T-helper 17 cell (primary cell): ENCODE measurements around the gene CZIB. TPM values are rescaled to one million over a fixed set of nuclear protein-coding genes. Genes with fewer than 3 reads are reported as not detected.
"Not testable (repeated sequence)": the region's sequence is repeated elsewhere in the genome, so short reads cannot be mapped to it uniquely, and the experiment has no call there.

Experiments used
- ATAC-seq: fragments of 150-1000 bp; cut with Tn5 transposase; 2 replicates; pipeline ENCODE4 v1.10.0; 2021; ENCODE audit warnings: mild to moderate bottlenecking, moderate library complexity
- DNase-seq, 3 donors: peaks; one replicate each; pipeline versions ENCODE4 v3.0.0 to v3.0.0-alpha.2; 2020 to 2021
- H3K9me3 ChIP-seq: one replicate; pipeline ENCODE4 v1.7.0; 2013; ENCODE audit warnings: low read length, mild to moderate bottlenecking; ENCODE audit not compliant: control insufficient read depth, poor library complexity, severe bottlenecking
- H3K27ac Mint-ChIP-seq: one replicate; pipeline ENCODE4 v1.8.0; 2022; ENCODE audit warnings: mild to moderate bottlenecking, moderate library complexity, mixed read lengths
- H3K27me3 Mint-ChIP-seq: one replicate; pipeline ENCODE4 v1.8.0; 2022; ENCODE audit warnings: mixed read lengths
- H3K36me3 Mint-ChIP-seq: one replicate; pipeline ENCODE4 v1.8.0; 2022; ENCODE audit warnings: low read depth, mixed read lengths
- H3K4me1 Mint-ChIP-seq: one replicate; pipeline ENCODE4 v1.8.0; 2022; ENCODE audit warnings: mild to moderate bottlenecking, mixed read lengths
- H3K4me3 Mint-ChIP-seq: one replicate; pipeline ENCODE4 v1.8.0; 2022; ENCODE audit warnings: mild to moderate bottlenecking, moderate library complexity, mixed read lengths
- total RNA-seq, 4 donors: library from RNA in 2 of 4; stranded (reverse) in 2 of 4; gene quantifications; one replicate each; pipeline ENCODE4 v1.2.3 and lab custom pipeline; 2022 to 2026

The CZIB gene
- total RNA-seq, 2 donors from 2014 or later: 28.7 to 38.6 TPM

DNA sequence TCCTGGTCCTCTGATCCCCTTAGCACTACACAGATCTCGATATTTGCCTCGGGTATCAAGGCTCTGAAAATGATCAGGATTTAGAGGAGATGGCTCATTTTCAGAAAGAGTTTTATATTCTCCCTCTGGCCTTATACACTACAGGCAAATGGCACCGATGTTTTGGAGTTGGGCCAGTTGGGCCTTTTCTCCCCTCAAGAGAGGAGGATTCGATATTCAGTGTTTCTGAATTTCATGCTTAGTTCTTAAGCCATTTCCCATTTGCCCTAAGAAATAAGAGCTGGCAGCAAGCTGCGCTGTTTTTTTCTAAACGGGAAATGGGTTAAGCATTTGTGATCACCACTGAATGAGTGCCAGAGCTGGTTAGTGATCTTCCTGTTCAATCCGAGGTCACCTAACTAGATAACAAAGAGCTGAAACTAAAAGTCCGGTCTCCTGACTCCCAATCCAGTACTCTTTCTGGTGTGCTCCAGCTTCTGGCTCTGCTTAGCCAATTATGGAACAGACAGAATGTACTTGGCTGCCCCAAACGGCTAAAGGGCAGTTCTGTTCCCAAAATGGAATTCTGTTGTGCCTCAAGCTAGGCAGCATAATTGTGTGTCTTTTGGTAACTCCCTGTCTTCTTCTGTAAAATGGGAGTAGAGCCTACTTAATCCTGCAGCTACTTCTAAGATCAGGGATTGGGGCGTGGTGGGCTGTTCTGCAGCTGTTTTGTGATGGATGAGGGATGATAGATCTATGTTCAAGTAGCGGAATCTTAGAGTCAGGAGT, 25.0 kb downstream of the CZIB start:
- H3K4me1 Mint-ChIP-seq: peaks cover 23% of the 10 kb centered on the region
- DNase-seq (no peak), ATAC-seq (no peak)
- peaks cover 12% of the 10 kb centered on the region for H3K36me3 Mint-ChIP-seq
- peak overlapping the region; percentile 8 for H3K27ac Mint-ChIP-seq
- no peaks in the 10 kb centered on the region for H3K27me3 Mint-ChIP-seq
- H3K9me3 ChIP-seq: peaks cover 3% of the 10 kb centered on the region
- no peak overlapping the region for H3K4me3 Mint-ChIP-seq

DNA sequence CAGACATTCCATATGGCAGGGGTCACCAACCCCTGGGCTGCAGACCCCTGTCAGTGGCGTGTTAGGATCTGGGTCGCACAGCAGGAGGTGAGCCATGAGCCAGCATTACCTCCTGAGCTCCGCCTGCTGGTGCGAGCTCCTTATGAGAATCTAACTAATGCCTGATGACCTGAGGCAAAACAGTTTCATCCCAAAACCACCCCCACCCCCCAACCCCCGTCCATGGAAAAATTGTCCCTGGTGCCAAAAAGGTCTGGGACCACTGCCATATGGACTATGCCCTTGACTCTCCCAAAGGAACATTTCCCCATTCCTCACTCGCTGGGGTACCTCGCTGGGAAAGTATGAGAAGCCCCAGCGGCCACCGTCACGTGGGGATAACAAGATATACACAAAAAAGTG, 30.2 kb downstream of the CZIB start:
- H3K4me1 Mint-ChIP-seq: no peaks in the 10 kb centered on the region
- H3K27ac Mint-ChIP-seq: no peak overlapping the region
- DNase-seq (no peak), ATAC-seq (no peak)
- no peak overlapping the region for H3K4me3 Mint-ChIP-seq
- H3K9me3 ChIP-seq: peaks cover 3% of the 10 kb centered on the region
- peaks cover 21% of the 10 kb centered on the region for H3K27me3 Mint-ChIP-seq
- peaks cover 4% of the 10 kb centered on the region for H3K36me3 Mint-ChIP-seq

DNA sequence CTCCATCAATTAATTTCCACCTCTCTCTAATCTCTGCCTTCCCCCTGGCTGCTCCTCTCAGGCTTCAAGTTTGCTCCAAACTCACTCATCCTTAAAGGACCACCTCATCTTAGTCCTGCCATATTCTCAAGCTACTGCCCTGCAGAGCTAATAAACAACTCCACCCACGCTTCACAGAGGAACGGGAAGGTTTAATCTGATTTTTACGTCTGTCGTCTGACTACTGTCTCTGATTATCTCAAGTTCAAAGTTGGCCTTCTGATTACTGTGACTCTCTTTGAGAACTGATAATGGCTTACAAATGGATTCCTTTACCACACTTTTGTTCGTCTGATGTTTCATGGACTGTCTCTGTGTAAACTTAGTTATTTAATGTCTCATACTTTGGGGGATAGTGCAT, 31.4 kb downstream of the CZIB start:
- H3K9me3 ChIP-seq: peaks cover 3% of the 10 kb centered on the region
- DNase-seq (no peak), ATAC-seq (no peak)
- Mint-ChIP-seq H3K27me3 (peaks cover 21% of the 10 kb centered on the region), H3K4me3 (no peak overlapping the region), H3K4me1 (no peaks in the 10 kb centered on the region), H3K27ac (no peak overlapping the region), H3K36me3 (peaks cover 4% of the 10 kb centered on the region)

DNA sequence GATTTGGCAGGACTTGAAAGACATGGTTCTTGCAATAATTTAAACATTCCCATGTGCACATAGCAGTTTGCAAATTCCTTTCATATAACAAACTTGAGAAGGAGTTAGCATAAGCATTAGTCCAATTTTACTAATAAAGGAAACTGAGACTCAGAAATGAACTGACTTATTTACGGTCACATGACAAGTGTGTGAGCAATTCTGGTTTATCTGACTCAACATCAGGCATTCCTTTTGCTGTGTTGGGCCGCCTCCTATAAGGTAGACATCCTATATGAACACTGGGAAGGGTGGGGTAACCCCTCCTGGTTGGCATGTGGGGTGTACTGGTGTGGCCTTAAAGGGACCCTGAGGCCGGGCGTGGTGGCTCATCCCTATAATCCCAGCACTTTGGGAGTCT, 32.3 kb downstream of the CZIB start:
- DNase-seq: no peak
- peaks cover 21% of the 10 kb centered on the region for H3K27me3 Mint-ChIP-seq
- no peak for ATAC-seq
- no peaks in the 10 kb centered on the region for H3K4me1 Mint-ChIP-seq
- H3K4me3 Mint-ChIP-seq: no peak overlapping the region
- H3K36me3 Mint-ChIP-seq: peaks cover 4% of the 10 kb centered on the region
- no peak overlapping the region for H3K27ac Mint-ChIP-seq
- peaks cover 3% of the 10 kb centered on the region for H3K9me3 ChIP-seq

DNA sequence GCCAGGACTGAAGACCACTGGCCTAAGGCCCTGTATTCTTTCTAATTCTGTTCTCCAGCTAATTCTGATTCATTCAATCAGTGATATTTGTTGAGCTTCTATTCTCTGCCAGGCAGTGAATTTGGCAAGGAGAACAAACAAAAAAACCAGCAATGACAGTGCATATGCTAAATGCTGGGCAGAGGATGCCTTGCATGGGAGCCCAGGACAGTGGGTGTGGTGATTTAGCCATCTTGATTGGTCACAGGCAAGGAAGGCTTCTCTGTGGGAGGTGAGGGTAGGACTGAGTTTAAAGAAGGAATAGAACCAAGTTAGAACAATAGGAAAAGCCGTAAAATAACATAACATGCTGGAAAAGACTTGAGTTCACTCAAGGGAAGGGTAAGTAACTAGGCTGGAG, 33.0 kb downstream of the CZIB start:
- H3K27ac Mint-ChIP-seq: no peak overlapping the region
- H3K9me3 ChIP-seq: no peaks in the 10 kb centered on the region
- ATAC-seq: no peak
- no peaks in the 10 kb centered on the region for H3K4me1 Mint-ChIP-seq
- DNase-seq: no peak
- H3K36me3 Mint-ChIP-seq: peaks cover 4% of the 10 kb centered on the region
- H3K27me3 Mint-ChIP-seq: peaks cover 21% of the 10 kb centered on the region
- no peak overlapping the region for H3K4me3 Mint-ChIP-seq

DNA sequence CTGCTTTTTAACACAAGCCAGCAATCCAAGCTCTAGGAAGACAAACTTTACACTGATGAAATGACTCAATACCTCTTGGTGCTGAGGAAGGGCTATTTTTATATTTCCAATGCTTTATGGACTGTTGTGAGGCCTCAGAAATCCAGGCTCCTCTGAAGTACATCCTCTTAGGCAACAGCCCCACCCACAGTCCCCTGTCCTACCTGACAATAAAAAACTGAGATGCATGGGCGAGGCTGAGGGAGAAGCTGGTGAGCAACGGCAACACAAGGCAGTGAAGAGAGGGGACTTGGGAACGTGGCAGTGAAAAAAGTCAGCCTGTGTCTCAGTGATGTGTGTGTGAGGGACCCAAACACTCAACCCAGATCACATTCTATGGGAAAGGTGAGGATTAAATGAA, 33.9 kb downstream of the CZIB start:
- H3K9me3 ChIP-seq: no peaks in the 10 kb centered on the region
- H3K36me3 Mint-ChIP-seq: peaks cover 4% of the 10 kb centered on the region
- no peaks in the 10 kb centered on the region for H3K4me1 Mint-ChIP-seq
- peaks cover 21% of the 10 kb centered on the region for H3K27me3 Mint-ChIP-seq
- DNase-seq (no peak), ATAC-seq (no peak)
- H3K27ac Mint-ChIP-seq: no peak overlapping the region
- H3K4me3 Mint-ChIP-seq: no peak overlapping the region

DNA sequence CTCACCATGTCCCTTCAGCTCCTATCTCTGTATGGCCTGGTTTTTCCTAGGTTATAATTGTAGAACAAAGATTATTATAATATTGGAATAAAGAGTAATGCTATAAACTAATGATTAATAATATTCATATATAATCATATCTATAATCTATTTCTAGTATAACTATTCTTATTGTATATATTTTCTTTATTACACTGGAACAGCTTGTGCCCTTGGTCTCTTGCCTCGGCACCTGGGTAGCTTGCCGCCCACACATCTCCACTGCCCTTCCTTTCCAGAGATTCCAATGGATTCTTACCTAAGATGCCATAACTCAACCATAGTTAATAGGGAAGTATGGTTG, 34.5 kb downstream of the CZIB start:
- peaks cover 21% of the 10 kb centered on the region for H3K27me3 Mint-ChIP-seq
- H3K36me3 Mint-ChIP-seq, DNase-seq, H3K27ac Mint-ChIP-seq, ATAC-seq, H3K4me3 Mint-ChIP-seq, H3K4me1 Mint-ChIP-seq, H3K9me3 ChIP-seq: not testable (repeated sequence)

DNA sequence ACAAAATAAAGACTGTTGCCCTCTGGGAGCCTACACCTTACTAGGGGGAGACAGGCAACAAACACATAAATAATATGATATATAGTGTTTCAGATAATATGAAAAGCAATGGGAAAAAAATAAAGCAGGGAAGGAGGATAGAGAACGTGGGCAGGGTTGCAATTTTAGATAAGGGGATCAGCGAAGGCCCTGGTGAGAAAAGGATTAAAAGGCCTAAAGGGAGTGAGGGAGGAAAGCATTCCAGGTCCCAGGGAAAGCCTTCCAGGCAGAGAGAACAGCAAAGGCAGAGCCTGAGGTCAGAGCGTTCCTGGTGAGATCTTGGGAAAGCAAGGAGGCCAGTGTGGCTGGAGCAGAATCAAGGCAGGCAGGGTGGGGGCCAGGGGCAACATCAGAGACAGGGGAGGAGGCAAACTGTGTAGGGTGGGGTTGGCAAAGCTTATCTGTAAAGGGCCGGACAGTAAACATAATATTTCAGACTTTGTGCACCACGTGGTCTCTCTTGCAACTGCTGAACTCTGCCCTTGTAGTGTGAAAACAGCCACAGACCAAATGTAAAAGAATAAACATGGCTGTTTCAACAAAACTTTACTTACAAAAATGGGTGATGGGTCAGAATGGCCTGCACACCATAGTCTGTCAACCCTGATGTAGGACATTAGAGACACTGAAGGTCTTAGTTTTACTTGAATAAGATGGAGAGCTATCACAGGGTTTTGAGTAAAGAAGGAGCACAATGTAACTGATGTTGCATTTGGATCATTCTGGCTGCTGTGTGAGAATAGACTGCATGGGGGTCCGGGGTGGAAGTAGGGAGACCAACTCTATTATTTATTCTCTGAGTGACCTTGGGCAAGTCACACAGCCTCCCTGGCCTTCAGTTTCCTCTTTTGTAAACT, 37.1 kb downstream of the CZIB start:
- Mint-ChIP-seq H3K4me3 (no peak overlapping the region), H3K27ac (no peak overlapping the region), H3K27me3 (peaks cover 16% of the 10 kb centered on the region), H3K36me3 (no peaks in the 10 kb centered on the region), H3K4me1 (no peaks in the 10 kb centered on the region)
- ATAC-seq: no peak
- no peak for DNase-seq
- H3K9me3 ChIP-seq: no peaks in the 10 kb centered on the region

DNA sequence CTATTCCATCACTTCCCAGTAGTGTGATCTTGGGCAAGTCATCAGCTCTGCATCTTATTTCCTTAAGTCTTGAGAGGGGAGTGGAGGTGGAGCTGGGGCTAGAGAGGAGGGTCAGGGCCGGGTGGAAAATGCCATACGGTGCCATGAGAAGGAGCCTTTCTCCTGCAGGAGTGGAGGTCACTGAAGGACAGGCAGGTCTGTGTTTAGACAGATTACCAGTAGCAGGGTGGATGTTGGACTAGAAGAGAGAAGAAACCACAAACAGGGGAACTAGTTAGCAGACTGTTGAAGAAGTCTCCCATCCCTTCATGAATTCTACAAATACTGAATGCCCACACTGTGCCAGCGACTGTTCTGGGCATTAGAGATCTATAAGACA, 37.7 kb downstream of the CZIB start:
- Mint-ChIP-seq H3K27me3 (peaks cover 17% of the 10 kb centered on the region), H3K36me3 (no peaks in the 10 kb centered on the region), H3K4me1 (no peaks in the 10 kb centered on the region), H3K4me3 (no peak overlapping the region), H3K27ac (no peak overlapping the region)
- H3K9me3 ChIP-seq: no peaks in the 10 kb centered on the region
- ATAC-seq (no peak), DNase-seq (no peak)

DNA sequence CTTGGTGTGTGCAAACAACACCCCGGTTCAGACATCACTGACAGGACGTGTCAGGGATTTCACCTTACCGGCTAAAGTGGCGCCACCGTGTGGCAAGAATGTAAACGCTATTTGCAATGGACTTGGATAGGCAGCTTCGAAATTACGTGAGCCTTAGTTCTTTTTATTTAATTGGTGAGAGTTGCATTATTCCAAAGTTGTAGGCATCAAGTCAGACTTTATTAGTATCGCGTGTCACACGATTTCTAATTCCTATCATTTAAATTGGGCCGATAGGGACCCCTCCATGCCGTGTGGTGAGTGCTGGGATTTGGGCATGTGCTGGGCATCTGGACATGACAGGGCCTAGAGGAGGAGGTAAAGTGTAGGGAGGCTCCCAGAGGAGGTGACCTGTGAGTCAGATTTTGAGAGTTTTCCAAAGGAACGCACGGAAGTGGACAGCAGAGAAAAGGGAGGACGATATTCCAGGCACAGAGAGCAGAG, 38.3 kb downstream of the CZIB start:
- no peaks in the 10 kb centered on the region for H3K9me3 ChIP-seq
- Mint-ChIP-seq H3K4me3 (no peak overlapping the region), H3K36me3 (peaks cover 2% of the 10 kb centered on the region), H3K27me3 (peaks cover 17% of the 10 kb centered on the region), H3K4me1 (no peaks in the 10 kb centered on the region), H3K27ac (no peak overlapping the region)
- DNase-seq (peak; percentile 53 to 73 (median 59)), ATAC-seq (peak; percentile 88)

DNA sequence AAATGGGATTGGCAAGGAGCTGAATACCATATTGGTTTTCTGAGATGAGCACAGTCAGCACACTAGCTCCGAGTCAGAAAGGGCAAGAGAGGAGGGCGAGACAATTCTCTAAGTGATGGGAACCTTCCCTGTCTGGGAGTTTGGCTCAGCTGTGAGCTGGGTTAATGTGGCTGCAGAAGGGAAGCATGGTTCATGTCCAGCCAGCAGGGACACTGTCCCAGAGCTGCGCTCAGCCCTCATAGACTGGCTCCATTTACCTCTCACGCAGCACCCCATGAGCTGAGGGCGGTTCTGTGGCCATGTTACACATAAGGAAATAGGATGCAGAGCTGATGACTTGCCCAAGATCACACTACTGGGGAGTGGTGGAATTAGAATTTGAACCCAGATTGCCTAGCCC, 39.5 kb downstream of the CZIB start:
- no peak overlapping the region for H3K4me3 Mint-ChIP-seq
- H3K9me3 ChIP-seq: no peaks in the 10 kb centered on the region
- no peak for ATAC-seq
- H3K4me1 Mint-ChIP-seq: no peaks in the 10 kb centered on the region
- no peak for DNase-seq
- H3K27ac Mint-ChIP-seq: no peak overlapping the region
- peaks cover 4% of the 10 kb centered on the region for H3K36me3 Mint-ChIP-seq
- peaks cover 19% of the 10 kb centered on the region for H3K27me3 Mint-ChIP-seq

DNA sequence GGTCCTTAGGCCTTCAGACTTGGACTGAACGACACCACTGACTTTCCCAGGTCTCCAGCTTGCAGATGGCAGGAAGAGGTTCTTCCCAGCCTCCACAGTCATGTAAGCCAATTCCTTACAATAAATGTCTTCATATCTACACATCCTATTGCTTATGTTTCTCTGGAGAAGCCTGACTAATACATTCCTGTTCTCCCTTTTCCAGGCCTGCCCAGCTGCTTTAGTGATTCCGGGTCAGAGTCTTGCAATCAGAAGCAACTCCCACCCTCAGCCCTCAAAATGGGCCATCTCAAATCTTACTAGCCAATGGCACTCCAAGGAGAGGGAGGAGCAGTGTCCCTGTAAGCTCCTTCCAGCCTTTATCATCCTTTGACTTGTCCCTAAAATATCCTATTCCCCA, 40.2 kb downstream of the CZIB start:
- peaks cover 6% of the 10 kb centered on the region for H3K36me3 Mint-ChIP-seq
- no peaks in the 10 kb centered on the region for H3K4me1 Mint-ChIP-seq
- ATAC-seq: no peak
- H3K4me3 Mint-ChIP-seq: no peak overlapping the region
- DNase-seq: no peak
- no peaks in the 10 kb centered on the region for H3K9me3 ChIP-seq
- peaks cover 26% of the 10 kb centered on the region for H3K27me3 Mint-ChIP-seq
- no peak overlapping the region for H3K27ac Mint-ChIP-seq

DNA sequence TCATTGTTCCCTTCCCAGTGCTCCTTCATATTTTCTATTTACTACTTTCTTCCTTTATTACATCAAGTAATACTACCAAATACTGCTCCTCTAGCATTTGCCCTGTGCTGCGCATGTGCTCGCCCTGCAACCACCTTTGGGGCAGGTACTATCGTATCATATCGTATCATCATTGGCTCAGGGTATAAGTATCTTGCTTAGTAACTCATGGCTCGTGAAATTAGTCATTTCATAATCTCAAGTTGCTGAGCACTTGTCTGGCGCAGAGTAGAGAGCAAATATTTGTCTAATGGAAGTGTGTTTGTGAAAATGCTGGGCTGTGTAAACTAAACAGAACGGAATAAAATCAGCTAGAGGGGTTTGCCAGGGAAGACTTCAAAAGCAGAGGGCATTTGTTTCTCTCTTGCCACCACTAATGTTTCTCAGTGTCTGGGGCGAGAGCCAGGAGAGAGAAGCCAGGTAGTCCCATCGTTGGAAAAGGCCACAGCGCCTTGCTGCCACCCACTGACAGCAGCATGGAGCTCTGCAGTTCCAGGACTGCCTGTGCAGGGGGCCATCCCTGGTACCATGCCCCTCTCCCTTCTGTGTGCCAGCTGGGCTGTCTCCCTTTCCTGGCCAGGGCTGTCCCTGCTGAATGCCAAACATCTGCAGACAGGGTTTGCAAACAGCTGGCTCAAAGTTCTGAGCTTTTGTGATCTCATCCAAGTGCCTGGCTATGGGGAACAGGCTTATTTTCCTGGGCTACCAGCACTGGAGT, 43.8 kb downstream of the CZIB start:
- H3K27me3 Mint-ChIP-seq: peaks cover 59% of the 10 kb centered on the region
- DNase-seq (no peak), ATAC-seq (no peak)
- no peaks in the 10 kb centered on the region for H3K9me3 ChIP-seq
- no peak overlapping the region for H3K4me3 Mint-ChIP-seq
- H3K27ac Mint-ChIP-seq: peak overlapping the region; percentile 32
- peaks cover 5% of the 10 kb centered on the region for H3K4me1 Mint-ChIP-seq
- H3K36me3 Mint-ChIP-seq: peaks cover 11% of the 10 kb centered on the region
